Stomach (tissue), 19 donors: ENCODE measurements around the gene A4GALT. TPM values are rescaled to one million over a fixed set of nuclear protein-coding genes. Genes with fewer than 3 reads are reported as not detected.
A peak's percentile ranks its signal among the peaks of the same experiment; 100 is the strongest.

Experiments used
- DNase-seq, 2 donors: peaks; one replicate each; pipeline versions ENCODE4 v3.0.0 to v3.0.0-alpha.2; 2013 to 2019
- H3K27ac ChIP-seq, 5 donors: fragments of 200-600 bp in 4 of 5; sonication (generic) in 4 of 5; one replicate each; pipeline ENCODE4 v1.5.1; 2013 to 2019; ENCODE audit warnings: mild to moderate bottlenecking in 1 of 5, moderate library complexity in 1 of 5
- H3K27me3 ChIP-seq, 3 donors: fragments of 200-600 bp; sonication (generic); one replicate each; pipeline ENCODE4 v1.5.1; 2017 to 2019; ENCODE audit warnings: mixed run types in 1 of 3
- H3K36me3 ChIP-seq, 4 donors: fragments of 200-600 bp; sonication (generic); 1 replicate in 3 of 4; 2 replicates in 1 of 4; pipeline ENCODE4 v1.5.1; 2016 to 2019
- H3K4me1 ChIP-seq, 4 donors: fragments of 200-600 bp; sonication (generic); one replicate each; pipeline ENCODE4 v1.5.1; 2016 to 2019
- H3K4me3 ChIP-seq, 4 donors: fragments of 200-600 bp; sonication (generic) in 3 of 4; one replicate each; pipeline ENCODE4 v1.5.1; 2016 to 2019; ENCODE audit warnings: mild to moderate bottlenecking in 1 of 4
- H3K9me3 ChIP-seq, 4 donors: fragments of 200-600 bp; sonication (generic); one replicate each; pipeline ENCODE4 v1.5.1; 2016 to 2019
- EP300 ChIP-seq: sonication (generic); formaldehyde crosslinking; IDR thresholded peaks from one replicate; pipeline ENCODE4 v1.6.1; 2017; ENCODE audit warnings: antibody characterized with exemption
- POLR2A ChIP-seq, 4 donors: fragments of 450-650 bp; IDR thresholded peaks; one replicate each; pipeline ENCODE4 v1.6.1; 2016; ENCODE audit warnings: antibody characterized with exemption in 4 of 4, control low read depth in 2 of 4, mild to moderate bottlenecking in 1 of 4, moderate library complexity in 1 of 4
- POLR2AphosphoS5 ChIP-seq, 3 donors: sonication (generic); formaldehyde crosslinking; IDR thresholded peaks; one replicate each; pipeline ENCODE4 v1.6.1; 2016; ENCODE audit warnings: antibody characterized with exemption in 3 of 3
- WGBS, 5 donors: extraction: QIAGEN DNeasy Blood & Tissue Kit in 3 of 5; methylation state at CpG; one replicate each; pipeline versions ENCODE4 v1.1.5 to v1.1.7; 2013 to 2018; 5-methylcytosine and 5-hydroxymethylcytosine counted together
- intact Hi-C: fragments of 100-400 bp; cut with DNase I; formaldehyde crosslinking; loops from one replicate; pipeline ENCODE4 v1.15.1; 2023; ENCODE audit warnings: low total_unique reads
- long read RNA-seq, 10 donors: transcript quantifications; one replicate each; lab custom pipeline, GENCODE V29; 2026
- polyA plus RNA-seq, 3 donors: library from polyadenylated mRNA; stranded (reverse); fragments of 200-250 nt; gene quantifications; one replicate each; pipeline ENCODE4 v1.2.3, GENCODE V29; 2013
- total RNA-seq, 5 donors: library from RNA; depleted of rRNA; stranded (reverse); fragments of >200 nt; gene quantifications; one replicate each; pipeline versions ENCODE4 v1.1.0 to v1.2.3, GENCODE V29; 2014 to 2016
- TF ChIP-seq, protein P1 (sequence below), 7 experiments: fragments of 450-650 bp in 4 of 7; fragments of 200-600 bp in 3 of 7; sonication (generic) in 3 of 7; IDR thresholded peaks; one replicate each; pipeline ENCODE4 v1.5.1; 2016 to 2019; ENCODE audit warnings: antibody characterized with exemption in 7 of 7, control low read depth in 2 of 7, mild to moderate bottlenecking in 1 of 7
- donor health status: healthy with polysubstance abuse.
- donor health status: Bipolar disorder and iron deficiency.
- donor health status: healthy.

Gene A4GALT
- 10 to 100 TPM in 3 of 5 donors, 1 to 10 TPM in 2; 3.2 to 59.4 (median 13.3) TPM for total RNA-seq
- 10 to 100 TPM; 20.9 to 28.9 (median 23.9) TPM for polyA plus RNA-seq
- long read RNA-seq, donor 1, partial matches to known transcripts, result 0 of 2 reads
- long read RNA-seq, donor 1, other reads (novel, unspliced or antisense), result 0 of 2 reads
- long read RNA-seq, donor 2, partial matches to known transcripts, result 0 of 1 reads
- long read RNA-seq, donor 2, other reads (novel, unspliced or antisense), result 0 of 1 reads
- long read RNA-seq, donor 3, partial matches to known transcripts, result 0 of 2 reads
- long read RNA-seq, donor 3, other reads (novel, unspliced or antisense), result 0 of 2 reads
- long read RNA-seq, donor 4, result 0 reads
- long read RNA-seq, donor 5, partial matches to known transcripts, result 0 of 4 reads
- long read RNA-seq, donor 5, other reads (novel, unspliced or antisense), result 0 of 4 reads
- long read RNA-seq, donor 6, partial matches to known transcripts, result 0 of 4 reads
- long read RNA-seq, donor 6, other reads (novel, unspliced or antisense), result 0 of 4 reads
- long read RNA-seq, donor 7, partial matches to known transcripts, result 0 of 4 reads
- long read RNA-seq, donor 7, other reads (novel, unspliced or antisense), result 0 of 4 reads
- long read RNA-seq, donor 8, partial matches to known transcripts, result 0 of 2 reads
- long read RNA-seq, donor 8, other reads (novel, unspliced or antisense), result 0 of 2 reads
- long read RNA-seq, donor 9, partial matches to known transcripts, result 8 of 8 reads
- long read RNA-seq, donor 9, other reads (novel, unspliced or antisense), result 0 of 8 reads
- long read RNA-seq, donor 10, result 0 reads

DNA sequence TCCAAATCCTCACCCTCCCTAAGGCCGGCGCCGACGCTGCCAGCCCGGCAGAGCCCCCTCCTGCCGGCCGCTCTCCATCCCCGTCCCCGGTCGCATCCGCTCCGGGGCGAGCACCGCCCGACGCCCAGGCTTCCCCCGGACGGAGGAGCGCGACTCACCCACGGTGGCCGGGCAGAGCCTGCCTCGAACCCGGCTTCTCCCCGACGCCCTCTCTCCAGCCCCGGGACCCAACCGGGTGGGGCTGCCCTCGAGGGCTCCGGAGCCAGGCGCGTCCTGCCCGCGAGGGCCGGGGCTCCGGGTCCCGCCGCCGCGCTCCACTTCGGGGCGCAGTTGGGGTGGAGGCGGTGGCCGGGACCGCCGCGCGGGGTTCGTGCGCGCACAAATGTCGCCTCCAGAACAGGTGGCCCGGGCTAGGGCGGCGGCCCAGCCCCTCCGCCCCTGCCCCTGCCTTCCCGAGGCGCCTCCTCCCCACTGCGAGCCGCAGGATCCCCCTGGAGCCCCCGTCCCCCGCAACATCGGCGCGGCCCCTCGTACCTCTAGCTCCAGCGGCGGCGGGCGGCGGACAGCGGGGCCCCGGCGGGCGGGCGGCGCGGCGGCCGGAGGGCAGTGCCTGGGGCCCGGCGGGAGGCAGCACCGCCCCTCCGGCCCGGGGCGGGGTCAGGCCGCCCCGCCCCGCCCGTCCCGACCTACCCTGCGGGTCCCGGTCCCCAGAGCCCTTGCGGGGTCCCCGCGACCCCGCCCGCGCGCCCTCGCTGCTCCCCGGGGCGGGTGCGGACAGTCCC, at the start of gene A4GALT:
TSS of gene A4GALT (minus strand) at position 608 of the 782 bp plus-strand sequence. CDS start 26,919 bp downstream, outside the sequence.
- peak within 1 kb of the TSS; percentile 68 to 93 (median 91) for H3K27ac ChIP-seq
- peaks cover 23 to 57% (median 48%) of the 10 kb centered on the region in 4 donors for H3K4me1 ChIP-seq
- no peaks in the 10 kb centered on the region for H3K9me3 ChIP-seq
- intact Hi-C loops, result no loop called here
- no peaks in the 10 kb centered on the region for H3K36me3 ChIP-seq
- TF ChIP-seq, protein P1, sequence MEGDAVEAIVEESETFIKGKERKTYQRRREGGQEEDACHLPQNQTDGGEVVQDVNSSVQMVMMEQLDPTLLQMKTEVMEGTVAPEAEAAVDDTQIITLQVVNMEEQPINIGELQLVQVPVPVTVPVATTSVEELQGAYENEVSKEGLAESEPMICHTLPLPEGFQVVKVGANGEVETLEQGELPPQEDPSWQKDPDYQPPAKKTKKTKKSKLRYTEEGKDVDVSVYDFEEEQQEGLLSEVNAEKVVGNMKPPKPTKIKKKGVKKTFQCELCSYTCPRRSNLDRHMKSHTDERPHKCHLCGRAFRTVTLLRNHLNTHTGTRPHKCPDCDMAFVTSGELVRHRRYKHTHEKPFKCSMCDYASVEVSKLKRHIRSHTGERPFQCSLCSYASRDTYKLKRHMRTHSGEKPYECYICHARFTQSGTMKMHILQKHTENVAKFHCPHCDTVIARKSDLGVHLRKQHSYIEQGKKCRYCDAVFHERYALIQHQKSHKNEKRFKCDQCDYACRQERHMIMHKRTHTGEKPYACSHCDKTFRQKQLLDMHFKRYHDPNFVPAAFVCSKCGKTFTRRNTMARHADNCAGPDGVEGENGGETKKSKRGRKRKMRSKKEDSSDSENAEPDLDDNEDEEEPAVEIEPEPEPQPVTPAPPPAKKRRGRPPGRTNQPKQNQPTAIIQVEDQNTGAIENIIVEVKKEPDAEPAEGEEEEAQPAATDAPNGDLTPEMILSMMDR (IDR thresholded peaks at IDR 0.05), result no peak
- no peak for TF ChIP-seq EP300
- no peak for TF ChIP-seq POLR2A (IDR thresholded peaks at IDR 0.05)
- TF ChIP-seq POLR2AphosphoS5 (IDR thresholded peaks at IDR 0.05), result no peak
- 0 to 1% (median 1%) methylated on average over 15 to 104 of the region's 104 CpGs for WGBS, 5 donors
- H3K27me3 ChIP-seq, result peaks cover 0 to 43% (median 14%) of the 10 kb centered on the region in 3 donors
- peak in 1 of 2 donors; percentile 51 for DNase-seq
- H3K4me3 ChIP-seq, result peak within 1 kb of the TSS; percentile 84 to 91 (median 88)

- no peaks in the 10 kb centered on the region for H3K27me3 ChIP-seq
- 71 to 84% (median 77%) methylated on average over 4 of the region's 4 CpGs for WGBS, 5 donors
- peaks cover 14 to 47% (median 43%) of the 10 kb centered on the region in 4 donors for H3K4me1 ChIP-seq
- no peaks in the 10 kb centered on the region for H3K36me3 ChIP-seq
- no peaks in the 10 kb centered on the region for H3K9me3 ChIP-seq
- no peak for DNase-seq
- intact Hi-C loops, result no loop called here
- H3K27ac ChIP-seq, result peak overlapping the region; percentile 74 to 82 (median 74)
- TF ChIP-seq, protein P1 (IDR thresholded peaks at IDR 0.05), result no peak
- TF ChIP-seq POLR2AphosphoS5 (IDR thresholded peaks at IDR 0.05) (no peak), POLR2A (IDR thresholded peaks at IDR 0.05) (no peak), EP300 (no peak)
- peak overlapping the region in 3 of 4 donors; percentile 9 to 37 (median 22) for H3K4me3 ChIP-seq
Observed at GRCh38 chr22:42770448-42770726, 49.7 kb upstream of the A4GALT start.

GRCh38 chr22:42769574-42770447, 49.1 kb upstream of the A4GALT start:
- H3K36me3 ChIP-seq, result no peaks in the 10 kb centered on the region
- DNase-seq, result peak; percentile 88 to 90
- no peaks in the 10 kb centered on the region for H3K9me3 ChIP-seq
- intact Hi-C loops, result no loop called here
- H3K27me3 ChIP-seq, result no peaks in the 10 kb centered on the region
- H3K4me3 ChIP-seq, result peak overlapping the region in 3 of 4 donors; percentile 9 to 37 (median 22)
- 18 to 28% (median 18%) methylated on average over 36 to 50 of the region's 50 CpGs for WGBS, 5 donors
- H3K4me1 ChIP-seq, result peaks cover 14 to 47% (median 43%) of the 10 kb centered on the region in 4 donors
- TF ChIP-seq, protein P1 (IDR thresholded peaks at IDR 0.05), result no peak
- TF ChIP-seq POLR2AphosphoS5 (IDR thresholded peaks at IDR 0.05) (peak; percentile 33 to 90 (median 74)), POLR2A (IDR thresholded peaks at IDR 0.05) (no peak), EP300 (no peak)
- peak overlapping the region; percentile 74 to 82 (median 74) for H3K27ac ChIP-seq
